ENCODE measurements around the gene GIPC1. TPM values are rescaled to one million over a fixed set of nuclear protein-coding genes. Genes with fewer than 3 reads are reported as not detected.

GIPC1 gene
- total RNA-seq, 1 donor from 2014 or later, result 107 TPM

GRCh38 chr19:14497228-14497921, 1.4 kb upstream of the GIPC1 start:
- Mint-ChIP-seq H3K36me3 (ENCODE audit: low read depth) (peaks cover 3% of the 10 kb centered on the region), H3K27ac (ENCODE audit: unreplicated experiment) (no peak overlapping the region), H3K4me3 (ENCODE audit: unreplicated experiment) (no peak overlapping the region)

GRCh38 chr19:14496834-14497227, 904 bp upstream of the GIPC1 start:
- TF ChIP-seq CTCF (IDR thresholded peaks at IDR 0.05), result no peak
- Mint-ChIP-seq H3K36me3 (ENCODE audit: low read depth) (peaks cover 3% of the 10 kb centered on the region), H3K4me1 (ENCODE audit: low read depth) (peaks cover 30% of the 10 kb centered on the region), H3K27me3 (ENCODE audit: low read depth) (no peaks in the 10 kb centered on the region), H3K27ac (ENCODE audit: unreplicated experiment) (peak overlapping the region; percentile 46), H3K9me3 (ENCODE audit: low read depth) (no peaks in the 10 kb centered on the region), H3K4me3 (ENCODE audit: unreplicated experiment) (peak overlapping the region; percentile 66)
- no peak for DNase-seq (ENCODE audit: low spot score)

More at GRCh38 chr19:14497228-14497921, 1.4 kb upstream of the GIPC1 start:
- TF ChIP-seq CTCF (IDR thresholded peaks at IDR 0.05), result no peak
- no peaks in the 10 kb centered on the region for H3K9me3 Mint-ChIP-seq (ENCODE audit: low read depth)
- DNase-seq (ENCODE audit: low spot score), result no peak
- H3K27me3 Mint-ChIP-seq (ENCODE audit: low read depth), result no peaks in the 10 kb centered on the region
- peaks cover 30% of the 10 kb centered on the region for H3K4me1 Mint-ChIP-seq (ENCODE audit: low read depth)

DNA sequence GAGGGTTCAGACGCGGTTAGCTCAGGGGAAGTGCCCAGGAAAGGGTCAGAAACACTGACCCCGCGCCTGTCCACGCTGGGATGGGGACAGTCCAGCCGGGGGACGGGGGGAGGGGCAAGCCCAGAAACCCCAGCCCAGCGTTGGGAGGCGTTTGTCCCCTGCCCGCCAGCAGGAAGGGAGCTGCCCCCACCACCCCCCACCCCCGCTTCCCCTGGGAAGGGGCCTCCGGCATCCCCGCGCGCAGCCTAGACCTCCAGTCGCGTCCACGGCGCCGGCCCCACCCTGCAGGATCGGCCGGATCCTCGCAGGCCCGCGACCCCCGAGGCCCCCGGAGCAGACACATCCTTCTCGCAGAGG, 277 bp downstream of the GIPC1 start:
- peaks cover 30% of the 10 kb centered on the region for H3K4me1 Mint-ChIP-seq (ENCODE audit: low read depth)
- H3K36me3 Mint-ChIP-seq (ENCODE audit: low read depth), result peaks cover 7% of the 10 kb centered on the region
- TF ChIP-seq CTCF (IDR thresholded peaks at IDR 0.05), result no peak
- no peak for DNase-seq (ENCODE audit: low spot score)
- no peaks in the 10 kb centered on the region for H3K27me3 Mint-ChIP-seq (ENCODE audit: low read depth)
- H3K27ac Mint-ChIP-seq (ENCODE audit: unreplicated experiment), result peak overlapping the region; percentile 74
- no peaks in the 10 kb centered on the region for H3K9me3 Mint-ChIP-seq (ENCODE audit: low read depth)
- H3K4me3 Mint-ChIP-seq (ENCODE audit: unreplicated experiment), result peak overlapping the region; percentile 89

DNA sequence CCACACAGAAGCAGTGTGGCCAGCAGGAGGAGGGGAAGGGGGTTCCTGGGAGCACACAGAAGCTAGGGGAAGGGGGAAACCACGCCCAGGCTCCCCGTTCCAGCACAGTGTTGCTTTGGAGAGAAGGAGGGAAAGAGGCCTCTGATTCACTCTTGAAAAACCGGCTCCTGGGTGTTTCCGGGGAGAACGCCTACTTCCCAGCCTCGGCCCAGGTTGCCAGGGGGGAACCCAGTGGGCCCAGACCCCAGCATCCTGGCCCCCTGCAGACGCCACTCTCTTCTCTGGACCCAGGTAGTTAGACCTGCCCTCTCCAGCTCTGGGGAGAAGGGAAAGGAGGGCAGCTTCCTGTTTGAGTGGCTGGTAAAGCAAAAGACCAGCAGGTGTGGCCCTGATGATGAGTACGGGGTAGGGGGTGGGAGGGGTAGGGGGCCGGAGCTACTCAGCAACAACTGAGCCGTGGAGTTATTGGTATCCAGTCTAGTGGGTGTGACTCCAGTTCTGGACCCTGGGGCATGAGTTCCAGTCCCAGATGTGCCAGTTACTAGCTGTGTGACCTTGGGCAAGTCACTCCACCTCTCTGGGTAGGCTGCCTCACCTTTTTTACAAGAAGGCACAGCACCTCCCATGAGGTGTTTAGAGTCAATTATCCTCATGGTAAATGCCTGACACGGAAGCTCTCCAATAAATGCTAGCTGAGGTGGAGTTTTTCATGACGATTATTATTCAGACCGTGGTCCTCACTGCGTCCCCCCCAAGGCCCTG, 836 bp downstream of the GIPC1 start:
- Mint-ChIP-seq H3K27me3 (ENCODE audit: low read depth) (no peaks in the 10 kb centered on the region), H3K27ac (ENCODE audit: unreplicated experiment) (peak overlapping the region; percentile 74), H3K4me3 (ENCODE audit: unreplicated experiment) (peak overlapping the region; percentile 89), H3K36me3 (ENCODE audit: low read depth) (peaks cover 7% of the 10 kb centered on the region), H3K9me3 (ENCODE audit: low read depth) (no peaks in the 10 kb centered on the region), H3K4me1 (ENCODE audit: low read depth) (peaks cover 30% of the 10 kb centered on the region)
- TF ChIP-seq CTCF (IDR thresholded peaks at IDR 0.05), result no peak
- DNase-seq (ENCODE audit: low spot score), result no peak

DNA sequence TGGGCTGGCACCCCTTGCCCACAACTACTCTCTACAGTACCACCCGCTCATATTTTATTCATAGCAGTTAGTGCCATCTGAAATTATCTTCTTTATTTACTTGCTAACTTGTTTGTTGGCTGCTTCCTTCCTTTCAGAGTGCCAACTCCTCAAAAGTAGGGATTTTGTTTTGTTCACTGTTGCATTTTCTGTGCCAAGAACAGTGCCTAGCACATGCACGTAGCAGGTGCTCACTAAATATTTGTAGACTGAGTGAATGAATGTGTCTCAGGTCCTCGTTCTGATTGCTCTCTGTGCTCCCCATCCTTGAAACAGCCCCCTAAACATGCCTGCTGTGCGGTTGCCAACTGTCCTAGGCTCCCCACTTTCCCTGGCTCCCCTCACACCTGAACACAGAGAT, 1.5 kb downstream of the GIPC1 start:
- Mint-ChIP-seq H3K27me3 (ENCODE audit: low read depth) (no peaks in the 10 kb centered on the region), H3K27ac (ENCODE audit: unreplicated experiment) (peak overlapping the region; percentile 39), H3K4me1 (ENCODE audit: low read depth) (peaks cover 30% of the 10 kb centered on the region), H3K4me3 (ENCODE audit: unreplicated experiment) (peak overlapping the region; percentile 89), H3K36me3 (ENCODE audit: low read depth) (peaks cover 10% of the 10 kb centered on the region), H3K9me3 (ENCODE audit: low read depth) (no peaks in the 10 kb centered on the region)
- no peak for DNase-seq (ENCODE audit: low spot score)
- no peak for TF ChIP-seq CTCF (IDR thresholded peaks at IDR 0.05)

Measured in chondrocyte (in vitro differentiated cells).